Progenitor cell of endocrine pancreas (in vitro differentiated cells): ENCODE data around the gene DNAH11. TPM values are rescaled to one million over a fixed set of nuclear protein-coding genes. Genes with fewer than 3 reads are reported as not detected.

Source experiments
- DNase-seq: peaks from one replicate; pipeline ENCODE4 v3.0.0; 2021; ENCODE audit warnings: low spot score; ENCODE audit not compliant: unreplicated experiment
- H3K27ac Mint-ChIP-seq: 2 replicates; pipeline ENCODE4 v1.8.0; 2021; ENCODE audit warnings: mild to moderate bottlenecking, moderate library complexity, mixed read lengths
- H3K27me3 Mint-ChIP-seq: 2 replicates; pipeline ENCODE4 v1.8.0; 2021; ENCODE audit warnings: mixed read lengths
- H3K36me3 Mint-ChIP-seq: 2 replicates; pipeline ENCODE4 v1.8.0; 2022; ENCODE audit warnings: mixed read lengths; ENCODE audit not compliant: insufficient read depth
- H3K4me1 Mint-ChIP-seq: 2 replicates; pipeline ENCODE4 v1.8.0; 2021; ENCODE audit warnings: low read depth, mixed read lengths
- H3K4me3 Mint-ChIP-seq: 2 replicates; pipeline ENCODE4 v1.8.0; 2021; ENCODE audit warnings: low read depth, mild to moderate bottlenecking, moderate library complexity, mixed read lengths
- H3K9me3 Mint-ChIP-seq: 2 replicates; pipeline ENCODE4 v1.8.0; 2021; ENCODE audit warnings: low read depth, mixed read lengths
- total RNA-seq: library from RNA; stranded (reverse); gene quantifications from 2 replicates; pipeline ENCODE4 v1.2.1, GENCODE V29; 2021
- TF ChIP-seq, protein P1 (sequence below): fragments of 200-600 bp; sonication (generic); IDR thresholded peaks from one replicate; pipeline ENCODE4 v1.5.0; 2021; ENCODE audit warnings: antibody characterized with exemption, mild to moderate bottlenecking; ENCODE audit not compliant: unreplicated experiment

The DNAH11 gene
- total RNA-seq, 1 donor from 2014 or later: 1.6 TPM

DNA sequence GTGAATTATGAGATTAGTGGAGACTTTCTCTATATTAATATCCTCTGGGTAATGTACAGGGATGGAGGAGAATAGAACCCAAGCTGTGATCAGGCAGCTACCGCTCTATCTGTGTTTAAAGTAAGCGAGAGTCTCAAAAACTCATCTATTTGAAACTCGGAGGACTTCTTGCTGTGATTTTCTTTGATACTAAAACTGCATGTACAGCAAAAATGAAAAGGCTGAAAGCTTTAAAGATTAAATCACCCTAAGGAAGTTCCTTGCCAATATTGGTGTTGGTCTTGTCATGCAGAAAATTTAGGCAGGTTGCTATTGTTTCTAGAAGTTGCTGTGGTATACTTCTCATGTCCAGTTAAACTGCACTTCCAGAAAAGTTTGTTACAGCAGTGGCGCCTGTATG is 110.8 kb downstream of the DNAH11 start:
- Mint-ChIP-seq H3K9me3 (peaks cover 3% of the 10 kb centered on the region), H3K4me1 (no peaks in the 10 kb centered on the region), H3K27ac (no peak overlapping the region), H3K4me3 (no peak overlapping the region), H3K27me3 (no peaks in the 10 kb centered on the region), H3K36me3 (no peaks in the 10 kb centered on the region)
- no peak for DNase-seq
- TF ChIP-seq, protein P1, sequence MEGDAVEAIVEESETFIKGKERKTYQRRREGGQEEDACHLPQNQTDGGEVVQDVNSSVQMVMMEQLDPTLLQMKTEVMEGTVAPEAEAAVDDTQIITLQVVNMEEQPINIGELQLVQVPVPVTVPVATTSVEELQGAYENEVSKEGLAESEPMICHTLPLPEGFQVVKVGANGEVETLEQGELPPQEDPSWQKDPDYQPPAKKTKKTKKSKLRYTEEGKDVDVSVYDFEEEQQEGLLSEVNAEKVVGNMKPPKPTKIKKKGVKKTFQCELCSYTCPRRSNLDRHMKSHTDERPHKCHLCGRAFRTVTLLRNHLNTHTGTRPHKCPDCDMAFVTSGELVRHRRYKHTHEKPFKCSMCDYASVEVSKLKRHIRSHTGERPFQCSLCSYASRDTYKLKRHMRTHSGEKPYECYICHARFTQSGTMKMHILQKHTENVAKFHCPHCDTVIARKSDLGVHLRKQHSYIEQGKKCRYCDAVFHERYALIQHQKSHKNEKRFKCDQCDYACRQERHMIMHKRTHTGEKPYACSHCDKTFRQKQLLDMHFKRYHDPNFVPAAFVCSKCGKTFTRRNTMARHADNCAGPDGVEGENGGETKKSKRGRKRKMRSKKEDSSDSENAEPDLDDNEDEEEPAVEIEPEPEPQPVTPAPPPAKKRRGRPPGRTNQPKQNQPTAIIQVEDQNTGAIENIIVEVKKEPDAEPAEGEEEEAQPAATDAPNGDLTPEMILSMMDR: no peak

DNA sequence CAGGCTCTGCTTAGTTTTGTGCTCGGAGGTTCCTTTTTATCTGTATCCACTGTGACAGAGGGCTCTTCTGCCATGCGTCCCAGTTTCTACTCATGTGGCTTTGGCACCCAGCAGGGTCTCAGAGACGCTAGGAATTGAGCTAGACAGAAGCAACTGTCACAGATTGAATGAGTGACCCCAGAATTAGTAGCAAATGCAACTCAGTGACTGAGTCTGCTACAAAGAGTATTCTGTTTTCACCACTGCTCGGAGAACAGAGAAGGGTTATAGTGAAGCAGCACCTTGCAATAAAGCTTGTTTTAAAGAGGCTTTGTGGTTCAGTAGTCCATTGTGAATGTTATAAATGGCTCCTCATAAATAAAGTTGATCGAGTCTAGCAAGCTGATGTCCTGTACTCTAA is 113.2 kb downstream of the DNAH11 start:
- Mint-ChIP-seq H3K4me3 (no peak overlapping the region), H3K27me3 (no peaks in the 10 kb centered on the region), H3K36me3 (no peaks in the 10 kb centered on the region), H3K4me1 (no peaks in the 10 kb centered on the region), H3K27ac (no peak overlapping the region), H3K9me3 (peaks cover 7% of the 10 kb centered on the region)
- TF ChIP-seq, protein P1: no peak
- DNase-seq: no peak

DNA sequence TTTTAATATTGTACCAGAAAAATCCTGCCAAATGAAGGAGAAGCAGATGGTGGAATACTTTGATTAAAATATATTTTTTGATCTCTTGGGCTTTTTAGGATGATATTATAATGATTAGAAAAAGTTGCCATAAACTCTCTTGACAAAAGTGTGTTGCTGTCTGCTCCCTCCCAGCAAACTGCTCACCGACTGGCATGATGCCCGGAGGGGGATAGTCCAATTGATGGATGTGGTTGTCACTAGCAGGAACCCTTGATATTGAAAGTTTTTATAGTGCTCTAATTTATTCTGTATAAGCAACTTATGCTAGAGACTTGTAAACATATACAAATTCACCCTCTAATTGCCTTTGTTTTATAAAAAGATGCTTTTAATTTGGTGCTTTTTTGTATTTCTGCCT is 114.0 kb downstream of the DNAH11 start:
- no peak for DNase-seq
- Mint-ChIP-seq H3K36me3 (no peaks in the 10 kb centered on the region), H3K27me3 (no peaks in the 10 kb centered on the region), H3K4me3 (no peak overlapping the region), H3K27ac (no peak overlapping the region), H3K9me3 (peaks cover 12% of the 10 kb centered on the region), H3K4me1 (no peaks in the 10 kb centered on the region)
- TF ChIP-seq, protein P1: no peak

DNA sequence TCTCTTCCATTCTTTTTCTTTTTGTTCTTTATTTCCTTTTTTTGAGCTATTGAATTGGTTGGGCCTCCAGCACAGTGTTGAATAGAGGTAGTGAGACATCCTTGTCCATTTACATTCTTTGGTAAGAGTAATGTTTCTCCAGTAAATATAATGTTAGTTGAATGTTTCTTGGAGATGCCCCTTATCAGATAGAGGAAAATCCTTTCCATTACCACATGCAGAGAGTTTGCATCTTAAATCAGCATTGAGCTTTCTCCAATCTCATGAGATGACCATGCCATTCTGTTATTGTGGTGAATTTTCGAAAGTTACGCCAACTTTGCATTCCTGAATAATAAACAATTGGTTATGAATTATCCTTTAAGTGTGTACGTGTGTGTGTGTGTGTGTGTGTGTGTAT is 127.7 kb downstream of the DNAH11 start:
- H3K4me3 Mint-ChIP-seq: no peak overlapping the region
- DNase-seq: no peak
- TF ChIP-seq, protein P1: no peak
- no peaks in the 10 kb centered on the region for H3K27me3 Mint-ChIP-seq
- no peaks in the 10 kb centered on the region for H3K9me3 Mint-ChIP-seq
- no peak overlapping the region for H3K27ac Mint-ChIP-seq
- H3K4me1 Mint-ChIP-seq: no peaks in the 10 kb centered on the region
- H3K36me3 Mint-ChIP-seq: no peaks in the 10 kb centered on the region

DNA sequence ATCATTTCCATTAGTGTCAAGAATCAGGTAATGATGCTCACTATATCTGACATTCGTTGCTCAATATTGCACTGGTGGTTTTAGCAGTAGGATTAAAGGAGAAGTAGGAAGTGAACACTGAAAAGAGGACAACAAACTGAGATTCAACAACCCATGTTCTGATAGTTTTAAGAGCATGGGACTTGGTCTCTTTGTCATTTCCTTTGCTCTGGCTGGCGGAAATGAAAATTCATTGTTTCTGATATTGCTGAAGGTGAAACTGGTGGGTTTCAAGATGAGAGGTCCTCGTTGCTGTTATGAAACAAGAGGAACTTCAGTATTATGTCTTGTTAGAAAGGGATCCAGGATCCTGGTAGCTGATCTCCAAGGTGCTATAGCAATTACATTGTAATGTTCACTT is 129.0 kb downstream of the DNAH11 start:
- Mint-ChIP-seq H3K36me3 (peaks cover 2% of the 10 kb centered on the region), H3K27me3 (no peaks in the 10 kb centered on the region), H3K9me3 (no peaks in the 10 kb centered on the region), H3K27ac (no peak overlapping the region), H3K4me3 (no peak overlapping the region), H3K4me1 (no peaks in the 10 kb centered on the region)
- TF ChIP-seq, protein P1: no peak
- no peak for DNase-seq

DNA sequence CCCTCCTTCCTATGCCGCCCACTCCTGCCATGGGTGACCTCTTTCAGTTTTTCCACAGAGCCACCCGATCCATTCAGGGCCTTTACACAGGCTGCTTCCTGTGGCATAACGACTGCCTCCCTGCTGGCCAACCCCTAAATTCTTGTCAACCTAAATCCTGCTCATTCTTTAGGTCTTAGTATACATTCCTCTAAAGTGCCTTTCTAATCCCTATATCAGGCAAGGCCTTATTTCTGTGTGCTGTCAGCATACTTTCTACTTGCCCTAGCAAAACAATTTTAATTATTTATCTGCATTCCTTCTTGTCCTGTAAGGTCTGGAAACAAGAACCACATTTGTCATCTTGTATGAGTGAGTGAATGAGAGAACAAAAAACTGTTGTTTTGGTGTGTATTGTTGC is 132.4 kb downstream of the DNAH11 start:
- Mint-ChIP-seq H3K27ac (no peak overlapping the region), H3K27me3 (no peaks in the 10 kb centered on the region), H3K36me3 (peaks cover 2% of the 10 kb centered on the region), H3K4me3 (no peak overlapping the region), H3K4me1 (no peaks in the 10 kb centered on the region), H3K9me3 (peaks cover 10% of the 10 kb centered on the region)
- no peak for DNase-seq
- TF ChIP-seq, protein P1: no peak
